Parathyroid adenoma (tissue), 2 donors: Measurements from ENCODE around the gene SLC5A1.

Experiments used
- H2AFZ ChIP-seq: fragments of 300-600 bp; sonication (generic); one replicate; pipeline ENCODE4 v1.7.0; 2017; ENCODE audit warnings: antibody characterized with exemption, mild to moderate bottlenecking
- H3K27ac ChIP-seq: fragments of 300-600 bp; sonication (generic); one replicate; pipeline ENCODE4 v1.7.0; 2017
- H3K27me3 ChIP-seq: fragments of 300-600 bp; sonication (generic); one replicate; pipeline ENCODE4 v1.7.0; 2017; ENCODE audit warnings: low read length; ENCODE audit not compliant: control insufficient read depth, insufficient read depth
- H3K36me3 ChIP-seq: fragments of 300-600 bp; sonication (generic); one replicate; pipeline ENCODE4 v1.7.0; 2017; ENCODE audit warnings: low read length; ENCODE audit not compliant: control insufficient read depth, insufficient read depth
- H3K4me1 ChIP-seq: fragments of 300-600 bp; sonication (generic); one replicate; pipeline ENCODE4 v1.7.0; 2017; ENCODE audit warnings: control low read depth
- H3K4me2 ChIP-seq: fragments of 300-600 bp; sonication (generic); one replicate; pipeline ENCODE4 v1.7.0; 2017; ENCODE audit warnings: low read length
- H3K4me3 ChIP-seq: fragments of 300-600 bp; sonication (generic); one replicate; pipeline ENCODE4 v1.7.0; 2017; ENCODE audit warnings: low read depth, low read length
- H3K79me2 ChIP-seq: fragments of 300-600 bp; sonication (generic); one replicate; pipeline ENCODE4 v1.7.0; 2017; ENCODE audit warnings: control low read depth
- H3K9ac ChIP-seq: fragments of 300-600 bp; sonication (generic); one replicate; pipeline ENCODE4 v1.7.0; 2017; ENCODE audit warnings: mild to moderate bottlenecking
- H3K9me3 ChIP-seq: fragments of 300-600 bp; sonication (generic); one replicate; pipeline ENCODE4 v1.7.0; 2017; ENCODE audit warnings: low read length; ENCODE audit not compliant: control insufficient read depth
- TF ChIP-seq, protein P1 (sequence below): fragments of 300-600 bp; sonication (generic); IDR thresholded peaks from one replicate; pipeline ENCODE4 v1.7.0; 2017; ENCODE audit warnings: antibody characterized with exemption, mild to moderate bottlenecking
- donor health status: primary hyperparathyroidism.

SLC5A1 gene

GRCh38 chr22:32044913-32045312, 1.9 kb downstream of the SLC5A1 start:
- H3K4me1 ChIP-seq: no peaks in the 10 kb centered on the region
- H2AFZ ChIP-seq: no peak overlapping the region
- H3K4me3 ChIP-seq: no peak overlapping the region
- H3K36me3 ChIP-seq: no peaks in the 10 kb centered on the region
- no peak overlapping the region for H3K27ac ChIP-seq
- TF ChIP-seq, protein P1, sequence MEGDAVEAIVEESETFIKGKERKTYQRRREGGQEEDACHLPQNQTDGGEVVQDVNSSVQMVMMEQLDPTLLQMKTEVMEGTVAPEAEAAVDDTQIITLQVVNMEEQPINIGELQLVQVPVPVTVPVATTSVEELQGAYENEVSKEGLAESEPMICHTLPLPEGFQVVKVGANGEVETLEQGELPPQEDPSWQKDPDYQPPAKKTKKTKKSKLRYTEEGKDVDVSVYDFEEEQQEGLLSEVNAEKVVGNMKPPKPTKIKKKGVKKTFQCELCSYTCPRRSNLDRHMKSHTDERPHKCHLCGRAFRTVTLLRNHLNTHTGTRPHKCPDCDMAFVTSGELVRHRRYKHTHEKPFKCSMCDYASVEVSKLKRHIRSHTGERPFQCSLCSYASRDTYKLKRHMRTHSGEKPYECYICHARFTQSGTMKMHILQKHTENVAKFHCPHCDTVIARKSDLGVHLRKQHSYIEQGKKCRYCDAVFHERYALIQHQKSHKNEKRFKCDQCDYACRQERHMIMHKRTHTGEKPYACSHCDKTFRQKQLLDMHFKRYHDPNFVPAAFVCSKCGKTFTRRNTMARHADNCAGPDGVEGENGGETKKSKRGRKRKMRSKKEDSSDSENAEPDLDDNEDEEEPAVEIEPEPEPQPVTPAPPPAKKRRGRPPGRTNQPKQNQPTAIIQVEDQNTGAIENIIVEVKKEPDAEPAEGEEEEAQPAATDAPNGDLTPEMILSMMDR: no peak
- no peak overlapping the region for H3K4me2 ChIP-seq
- H3K27me3 ChIP-seq: no peaks in the 10 kb centered on the region
- H3K79me2 ChIP-seq: no peaks in the 10 kb centered on the region
- H3K9me3 ChIP-seq: no peaks in the 10 kb centered on the region
- H3K9ac ChIP-seq: no peak overlapping the region

- Histone ChIP-seq H3K4me2 (no peak overlapping the region), H3K27ac (no peak overlapping the region), H3K27me3 (no peaks in the 10 kb centered on the region), H3K9me3 (no peaks in the 10 kb centered on the region), H3K79me2 (no peaks in the 10 kb centered on the region), H3K36me3 (no peaks in the 10 kb centered on the region), H3K4me3 (no peak overlapping the region), H3K9ac (no peak overlapping the region), H2AFZ (no peak overlapping the region), H3K4me1 (peaks cover 7% of the 10 kb centered on the region)
- TF ChIP-seq, protein P1: no peak
Measured at GRCh38 chr22:32048069-32048468, 5.0 kb downstream of the SLC5A1 start.

DNA sequence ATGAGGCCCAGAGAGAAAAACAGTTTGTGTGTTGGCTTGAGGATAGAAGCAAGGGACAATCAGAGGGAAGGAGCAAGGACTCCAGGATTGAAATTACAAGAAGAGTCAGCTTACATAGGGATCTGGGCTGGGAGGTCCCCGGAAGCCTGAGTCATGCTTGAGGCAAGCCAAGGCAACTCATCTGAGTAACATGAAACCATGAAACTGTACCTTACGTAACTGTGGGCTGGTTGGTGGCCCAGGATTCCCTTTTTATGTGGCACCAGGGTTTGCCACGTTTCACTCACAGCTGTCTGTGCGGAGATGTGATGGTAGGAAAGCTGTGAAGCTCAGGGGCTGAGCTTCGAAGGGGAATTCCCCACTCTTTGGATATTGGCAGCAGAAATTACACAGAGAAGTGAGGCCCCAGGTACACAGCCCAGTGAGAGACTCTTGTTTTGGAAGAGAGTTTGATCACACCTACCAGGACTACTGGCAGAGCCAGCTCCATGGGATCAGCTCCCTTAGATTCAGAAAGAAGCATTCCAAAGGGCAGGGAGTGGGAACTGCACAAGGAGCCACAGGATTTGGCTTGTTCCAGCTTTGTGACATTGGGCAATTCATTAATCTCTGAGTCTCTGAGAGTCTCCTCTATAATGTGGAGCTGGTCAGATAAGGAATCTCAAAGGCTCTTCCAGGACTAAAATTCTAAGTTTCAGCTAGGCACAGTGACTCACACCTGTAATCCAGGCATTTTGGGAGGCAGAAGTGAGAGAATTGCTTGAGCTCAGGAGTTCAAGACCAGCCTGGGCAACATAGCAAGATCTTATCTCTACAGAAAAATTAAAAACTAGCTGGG, 7.8 kb downstream of the SLC5A1 start:
- TF ChIP-seq, protein P1: no peak
- peak overlapping the region; percentile 63 for H3K27ac ChIP-seq
- H3K4me1 ChIP-seq: peaks cover 7% of the 10 kb centered on the region
- no peak overlapping the region for H3K4me2 ChIP-seq
- H3K36me3 ChIP-seq: no peaks in the 10 kb centered on the region
- peak overlapping the region; percentile 56 for H2AFZ ChIP-seq
- no peaks in the 10 kb centered on the region for H3K79me2 ChIP-seq
- H3K4me3 ChIP-seq: no peak overlapping the region
- no peak overlapping the region for H3K9ac ChIP-seq
- no peaks in the 10 kb centered on the region for H3K9me3 ChIP-seq
- no peaks in the 10 kb centered on the region for H3K27me3 ChIP-seq

- H3K36me3 ChIP-seq: no peaks in the 10 kb centered on the region
- no peak overlapping the region for H3K27ac ChIP-seq
- H3K9ac ChIP-seq: no peak overlapping the region
- TF ChIP-seq, protein P1: no peak
- H3K79me2 ChIP-seq: no peaks in the 10 kb centered on the region
- no peaks in the 10 kb centered on the region for H3K27me3 ChIP-seq
- H3K4me2 ChIP-seq: no peak overlapping the region
- peaks cover 7% of the 10 kb centered on the region for H3K4me1 ChIP-seq
- H3K9me3 ChIP-seq: no peaks in the 10 kb centered on the region
- no peak overlapping the region for H2AFZ ChIP-seq
- no peak overlapping the region for H3K4me3 ChIP-seq
Measured at GRCh38 chr22:32052244-32052643, 9.2 kb downstream of the SLC5A1 start.
